SK-N-SH treated with all-trans-retinoic acid at 6 μM for 48 hours (cell line): Measurements from ENCODE around the gene CHKA.
A peak's percentile ranks its signal among the peaks of the same experiment; 100 is the strongest.

ENCODE experiments used
- ATAC-seq: fragments of 200-7000 bp; cut with Tn5 transposase; 3 replicates; pipeline ENCODE4 v1.9.1; 2020; ENCODE audit warnings: mild to moderate bottlenecking, moderate library complexity
- ARNTL ChIP-seq: fragments of 450-650 bp; formaldehyde crosslinking; IDR thresholded peaks from 2 replicates; pipeline ENCODE4 v1.5.0; 2020; ENCODE audit warnings: low read depth, mild to moderate bottlenecking, moderate library complexity, borderline replicate concordance
- BACH2 ChIP-seq: fragments of 250-450 bp; sonication (Bioruptor Pico); IDR thresholded peaks from 2 replicates; pipeline ENCODE4 v1.9.0; 2021; ENCODE audit warnings: mild to moderate bottlenecking, borderline replicate concordance
- CSDC2 ChIP-seq: fragments of 250-450 bp; sonication (Bioruptor Pico); IDR thresholded peaks from 2 replicates; pipeline ENCODE4 v1.5.0; 2020; ENCODE audit warnings: mild to moderate bottlenecking, moderate library complexity
- ESRRG ChIP-seq: fragments of 250-450 bp; sonication (Bioruptor Pico); IDR thresholded peaks from 2 replicates; pipeline ENCODE4 v1.6.1; 2021; ENCODE audit warnings: mild to moderate bottlenecking
- ISL1 ChIP-seq: fragments of 250-450 bp; sonication (Bioruptor Pico); IDR thresholded peaks from 2 replicates; pipeline ENCODE4 v2.1.2; 2022; ENCODE audit warnings: mild to moderate bottlenecking, moderate library complexity
- OSR1 ChIP-seq: fragments of 250-450 bp; sonication (Bioruptor Pico); IDR thresholded peaks from 2 replicates; pipeline ENCODE4 v1.8.0; 2022; ENCODE audit warnings: moderate library complexity, mild to moderate bottlenecking, inconsistent platforms
- PPARA ChIP-seq: fragments of 250-450 bp; sonication (Bioruptor Pico); IDR thresholded peaks from 2 replicates; pipeline ENCODE4 v1.5.0; 2020; ENCODE audit warnings: mild to moderate bottlenecking, borderline replicate concordance
- RARB ChIP-seq: fragments of 250-450 bp; sonication (Bioruptor Pico); IDR thresholded peaks from 2 replicates; pipeline ENCODE4 v1.8.0; 2021; ENCODE audit warnings: mild to moderate bottlenecking, moderate library complexity
- SNAI2 ChIP-seq: fragments of 250-450 bp; sonication (Bioruptor Pico); IDR thresholded peaks from 2 replicates; pipeline ENCODE4 v1.5.0; 2020; ENCODE audit warnings: mild to moderate bottlenecking, moderate library complexity
- TCF4 ChIP-seq: fragments of 250-450 bp; sonication (Bioruptor Pico); IDR thresholded peaks from 2 replicates; pipeline ENCODE4 v1.8.0; 2021; ENCODE audit warnings: mild to moderate bottlenecking, moderate library complexity, borderline replicate concordance
- TOX ChIP-seq: fragments of 250-450 bp; sonication (Bioruptor Pico); IDR thresholded peaks from 2 replicates; pipeline ENCODE4 v1.8.0; 2021; ENCODE audit warnings: mild to moderate bottlenecking, moderate library complexity, borderline replicate concordance
- ZC3H10 ChIP-seq: fragments of 250-450 bp; sonication (Bioruptor Pico); IDR thresholded peaks from 2 replicates; pipeline ENCODE4 v1.5.1; 2021; ENCODE audit warnings: mild to moderate bottlenecking, moderate library complexity
- ZFP3 ChIP-seq: fragments of 250-450 bp; sonication (Bioruptor Pico); IDR thresholded peaks from 2 replicates; pipeline ENCODE4 v1.5.0; 2020; ENCODE audit warnings: mild to moderate bottlenecking, moderate library complexity
- ZFP30 ChIP-seq: fragments of 450-650 bp; formaldehyde crosslinking; IDR thresholded peaks from 2 replicates; pipeline ENCODE4 v1.5.0; 2022; ENCODE audit warnings: mild to moderate bottlenecking, moderate library complexity
- ZNF70 ChIP-seq: fragments of 450-650 bp; formaldehyde crosslinking; IDR thresholded peaks from 2 replicates; pipeline ENCODE4 v1.5.0; 2020; ENCODE audit warnings: mild to moderate bottlenecking, moderate library complexity
- TF ChIP-seq, protein P1 (sequence below): fragments of 250-450 bp; sonication (Bioruptor Pico); IDR thresholded peaks from 2 replicates; pipeline ENCODE4 v1.5.0; 2020; ENCODE audit warnings: mild to moderate bottlenecking, moderate library complexity
- TF ChIP-seq, protein P2 (sequence below): fragments of 250-450 bp; sonication (Bioruptor Pico); IDR thresholded peaks from 2 replicates; pipeline ENCODE4 v1.5.1; 2020; ENCODE audit warnings: low read depth, mild to moderate bottlenecking, moderate library complexity
- TF ChIP-seq, protein P3 (sequence below): fragments of 250-450 bp; sonication (Bioruptor Pico); IDR thresholded peaks from 2 replicates; pipeline ENCODE4 v1.5.1; 2021; ENCODE audit warnings: mild to moderate bottlenecking, moderate library complexity
- TF ChIP-seq, protein P4 (sequence below): fragments of 250-450 bp; sonication (Bioruptor Pico); IDR thresholded peaks from 2 replicates; pipeline ENCODE4 v1.8.0; 2021; ENCODE audit warnings: low read depth, mild to moderate bottlenecking, moderate library complexity, borderline replicate concordance

Gene CHKA

DNA sequence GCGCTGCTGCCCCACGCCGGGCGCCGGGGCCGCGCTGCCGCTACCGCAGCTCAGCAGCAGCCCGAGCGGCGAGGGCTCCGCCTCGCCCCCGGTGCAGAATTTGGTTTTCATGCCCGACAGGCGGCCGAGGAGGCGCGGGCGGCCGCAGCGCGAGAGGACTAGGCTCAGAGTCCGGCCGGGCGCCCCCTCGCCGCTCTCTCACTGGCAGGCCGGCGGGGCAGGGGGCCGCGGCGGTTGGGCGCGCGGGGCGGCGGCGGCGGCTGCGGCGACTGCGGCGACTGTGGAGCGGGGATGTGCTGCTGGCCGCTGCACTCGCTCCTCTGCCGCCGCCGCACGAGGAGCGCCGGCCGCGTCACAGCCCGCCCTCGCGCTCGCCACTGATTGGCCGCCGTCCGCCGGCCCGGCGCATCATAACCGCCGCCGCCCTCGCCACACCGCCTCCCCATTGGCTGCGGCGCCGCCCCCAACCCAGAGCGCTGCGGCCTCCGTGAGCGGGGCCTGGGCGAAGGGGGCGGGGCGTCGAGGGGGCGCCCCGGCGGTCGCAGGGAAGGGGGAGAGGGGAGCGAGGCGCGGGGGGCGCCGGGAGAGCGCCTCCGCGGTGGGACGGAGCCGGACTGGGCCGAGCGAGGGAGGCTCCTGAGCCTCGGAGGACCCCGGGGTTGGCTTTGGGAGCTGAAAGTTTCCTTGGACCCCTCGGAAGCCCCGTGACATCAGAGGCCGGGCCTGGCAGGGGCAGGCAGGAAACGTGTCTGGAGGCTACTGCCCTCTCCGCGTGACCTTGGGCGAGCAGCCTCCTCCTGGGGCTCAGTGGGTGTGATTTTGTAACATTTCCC is at the start of gene CHKA:
Gene CHKA, minus strand, starts transcription at position 322 of the 833 bp plus-strand sequence. Its CDS starts 211 bp downstream, at position 111.
- ATAC-seq: peak; percentile 96
- no peak for TF ChIP-seq ZFP30 (CRISPR knock-in tag)
- TF ChIP-seq, protein P1, sequence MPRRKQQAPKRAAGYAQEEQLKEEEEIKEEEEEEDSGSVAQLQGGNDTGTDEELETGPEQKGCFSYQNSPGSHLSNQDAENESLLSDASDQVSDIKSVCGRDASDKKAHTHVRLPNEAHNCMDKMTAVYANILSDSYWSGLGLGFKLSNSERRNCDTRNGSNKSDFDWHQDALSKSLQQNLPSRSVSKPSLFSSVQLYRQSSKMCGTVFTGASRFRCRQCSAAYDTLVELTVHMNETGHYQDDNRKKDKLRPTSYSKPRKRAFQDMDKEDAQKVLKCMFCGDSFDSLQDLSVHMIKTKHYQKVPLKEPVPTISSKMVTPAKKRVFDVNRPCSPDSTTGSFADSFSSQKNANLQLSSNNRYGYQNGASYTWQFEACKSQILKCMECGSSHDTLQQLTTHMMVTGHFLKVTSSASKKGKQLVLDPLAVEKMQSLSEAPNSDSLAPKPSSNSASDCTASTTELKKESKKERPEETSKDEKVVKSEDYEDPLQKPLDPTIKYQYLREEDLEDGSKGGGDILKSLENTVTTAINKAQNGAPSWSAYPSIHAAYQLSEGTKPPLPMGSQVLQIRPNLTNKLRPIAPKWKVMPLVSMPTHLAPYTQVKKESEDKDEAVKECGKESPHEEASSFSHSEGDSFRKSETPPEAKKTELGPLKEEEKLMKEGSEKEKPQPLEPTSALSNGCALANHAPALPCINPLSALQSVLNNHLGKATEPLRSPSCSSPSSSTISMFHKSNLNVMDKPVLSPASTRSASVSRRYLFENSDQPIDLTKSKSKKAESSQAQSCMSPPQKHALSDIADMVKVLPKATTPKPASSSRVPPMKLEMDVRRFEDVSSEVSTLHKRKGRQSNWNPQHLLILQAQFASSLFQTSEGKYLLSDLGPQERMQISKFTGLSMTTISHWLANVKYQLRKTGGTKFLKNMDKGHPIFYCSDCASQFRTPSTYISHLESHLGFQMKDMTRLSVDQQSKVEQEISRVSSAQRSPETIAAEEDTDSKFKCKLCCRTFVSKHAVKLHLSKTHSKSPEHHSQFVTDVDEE (CRISPR knock-in tag): peak; percentile 37; the same call in 1 of the 2 replicates

DNA sequence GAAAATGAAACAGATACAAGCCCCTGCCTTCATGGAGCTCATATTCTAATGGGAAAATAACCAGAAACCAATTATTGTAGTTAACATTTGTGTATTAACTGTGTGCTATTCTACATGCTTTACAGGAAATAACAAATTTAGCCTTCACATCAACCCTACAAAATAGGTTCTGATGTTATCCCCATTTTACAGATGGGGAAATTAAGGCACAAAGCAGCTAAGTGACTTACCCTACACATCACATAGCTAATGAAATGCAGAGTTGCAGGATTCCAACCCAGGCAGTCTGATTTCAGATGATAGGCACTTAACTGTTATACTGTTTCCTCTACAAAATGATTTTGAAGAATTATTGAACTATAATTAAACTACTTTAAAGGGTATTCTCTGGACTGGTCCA is 48.3 kb upstream of the CHKA start:
- TF ChIP-seq, protein P1 (CRISPR knock-in tag): no peak
- TF ChIP-seq ZNF70 (CRISPR knock-in tag) (no peak), RARB (CRISPR knock-in tag) (no peak), BACH2 (CRISPR knock-in tag) (no peak), ZFP3 (CRISPR knock-in tag) (no peak), TCF4 (CRISPR knock-in tag) (no peak), SNAI2 (CRISPR knock-in tag) (no peak), ZFP30 (CRISPR knock-in tag) (no peak), ZC3H10 (CRISPR knock-in tag) (no peak), ESRRG (no peak), OSR1 (CRISPR knock-in tag) (no peak), ARNTL (CRISPR knock-in tag) (no peak), CSDC2 (no peak), TOX (CRISPR knock-in tag) (no peak)
- TF ChIP-seq, protein P2, sequence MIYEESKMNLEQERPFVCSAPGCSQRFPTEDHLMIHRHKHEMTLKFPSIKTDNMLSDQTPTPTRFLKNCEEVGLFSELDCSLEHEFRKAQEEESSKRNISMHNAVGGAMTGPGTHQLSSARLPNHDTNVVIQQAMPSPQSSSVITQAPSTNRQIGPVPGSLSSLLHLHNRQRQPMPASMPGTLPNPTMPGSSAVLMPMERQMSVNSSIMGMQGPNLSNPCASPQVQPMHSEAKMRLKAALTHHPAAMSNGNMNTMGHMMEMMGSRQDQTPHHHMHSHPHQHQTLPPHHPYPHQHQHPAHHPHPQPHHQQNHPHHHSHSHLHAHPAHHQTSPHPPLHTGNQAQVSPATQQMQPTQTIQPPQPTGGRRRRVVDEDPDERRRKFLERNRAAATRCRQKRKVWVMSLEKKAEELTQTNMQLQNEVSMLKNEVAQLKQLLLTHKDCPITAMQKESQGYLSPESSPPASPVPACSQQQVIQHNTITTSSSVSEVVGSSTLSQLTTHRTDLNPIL (CRISPR knock-in tag): no peak
- TF ChIP-seq, protein P3, sequence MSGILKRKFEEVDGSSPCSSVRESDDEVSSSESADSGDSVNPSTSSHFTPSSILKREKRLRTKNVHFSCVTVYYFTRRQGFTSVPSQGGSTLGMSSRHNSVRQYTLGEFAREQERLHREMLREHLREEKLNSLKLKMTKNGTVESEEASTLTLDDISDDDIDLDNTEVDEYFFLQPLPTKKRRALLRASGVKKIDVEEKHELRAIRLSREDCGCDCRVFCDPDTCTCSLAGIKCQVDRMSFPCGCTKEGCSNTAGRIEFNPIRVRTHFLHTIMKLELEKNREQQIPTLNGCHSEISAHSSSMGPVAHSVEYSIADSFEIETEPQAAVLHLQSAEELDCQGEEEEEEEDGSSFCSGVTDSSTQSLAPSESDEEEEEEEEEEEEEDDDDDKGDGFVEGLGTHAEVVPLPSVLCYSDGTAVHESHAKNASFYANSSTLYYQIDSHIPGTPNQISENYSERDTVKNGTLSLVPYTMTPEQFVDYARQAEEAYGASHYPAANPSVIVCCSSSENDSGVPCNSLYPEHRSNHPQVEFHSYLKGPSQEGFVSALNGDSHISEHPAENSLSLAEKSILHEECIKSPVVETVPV (CRISPR knock-in tag): no peak
- TF ChIP-seq, protein P4, sequence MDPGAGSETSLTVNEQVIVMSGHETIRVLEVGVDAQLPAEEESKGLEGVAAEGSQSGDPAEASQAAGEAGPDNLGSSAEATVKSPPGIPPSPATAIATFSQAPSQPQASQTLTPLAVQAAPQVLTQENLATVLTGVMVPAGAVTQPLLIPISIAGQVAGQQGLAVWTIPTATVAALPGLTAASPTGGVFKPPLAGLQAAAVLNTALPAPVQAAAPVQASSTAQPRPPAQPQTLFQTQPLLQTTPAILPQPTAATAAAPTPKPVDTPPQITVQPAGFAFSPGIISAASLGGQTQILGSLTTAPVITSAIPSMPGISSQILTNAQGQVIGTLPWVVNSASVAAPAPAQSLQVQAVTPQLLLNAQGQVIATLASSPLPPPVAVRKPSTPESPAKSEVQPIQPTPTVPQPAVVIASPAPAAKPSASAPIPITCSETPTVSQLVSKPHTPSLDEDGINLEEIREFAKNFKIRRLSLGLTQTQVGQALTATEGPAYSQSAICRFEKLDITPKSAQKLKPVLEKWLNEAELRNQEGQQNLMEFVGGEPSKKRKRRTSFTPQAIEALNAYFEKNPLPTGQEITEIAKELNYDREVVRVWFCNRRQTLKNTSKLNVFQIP (CRISPR knock-in tag): no peak
- ATAC-seq: no peak

DNA sequence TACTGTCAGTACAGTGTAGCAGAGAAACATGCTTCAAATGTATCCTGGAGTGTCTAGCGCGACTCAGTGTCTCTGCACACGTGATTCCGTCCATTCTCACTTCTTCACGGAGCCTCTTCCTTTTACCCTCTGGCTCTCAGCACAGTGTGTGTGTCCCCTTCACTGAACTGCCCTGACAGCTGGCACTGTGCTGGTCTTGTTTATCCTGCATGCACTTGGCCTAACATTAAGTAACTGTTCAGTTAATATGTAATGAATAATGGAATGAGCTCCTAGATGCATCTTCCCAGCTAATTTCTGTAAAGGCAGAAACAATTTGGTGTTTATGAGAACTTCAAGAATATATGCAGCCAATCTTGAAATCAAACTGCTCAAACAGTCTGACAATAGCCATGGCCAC is 47.5 kb upstream of the CHKA start:
- TF ChIP-seq TOX (CRISPR knock-in tag): no peak
- no peak for TF ChIP-seq PPARA
- no peak for TF ChIP-seq ZC3H10 (CRISPR knock-in tag)
- TF ChIP-seq OSR1 (CRISPR knock-in tag): no peak
- TF ChIP-seq, protein P4 (CRISPR knock-in tag): no peak
- TF ChIP-seq, protein P2 (CRISPR knock-in tag): no peak
- TF ChIP-seq ZNF70 (CRISPR knock-in tag): no peak
- TF ChIP-seq ISL1 (CRISPR knock-in tag): no peak

More for the DNA sequence above, 47.5 kb upstream of the CHKA start:
- ATAC-seq: no peak
